Spleen (tissue), 11 donors: ENCODE measurements around the gene ADGRG4. TPM values are rescaled to one million over a fixed set of nuclear protein-coding genes. Genes with fewer than 3 reads are reported as not detected.

Experiments used
- DNase-seq: peaks from one replicate; pipeline ENCODE4 v3.0.0-alpha.2; 2020
- H3K27ac ChIP-seq, 8 donors: fragments of 200-600 bp; sonication (generic) in 7 of 8; 1 replicate in 4 of 8; 2 replicates in 4 of 8; pipeline versions ENCODE4 v1.5.0 to v1.8.0; 2016 to 2021; ENCODE audit warnings: inconsistent platforms in 4 of 8, mild to moderate bottlenecking in 4 of 8, moderate library complexity in 1 of 8
- H3K27me3 ChIP-seq, 7 donors: fragments of 200-600 bp; sonication (generic) in 6 of 7; replicated peaks in 1 of 7; 1 replicate in 4 of 7; 2 replicates in 3 of 7; pipeline versions ENCODE4 v1.5.0 to v1.8.0; 2016 to 2021; ENCODE audit warnings: inconsistent platforms in 3 of 7, mild to moderate bottlenecking in 1 of 7
- H3K36me3 ChIP-seq, 6 donors: fragments of 200-600 bp; sonication (generic) in 5 of 6; 1 replicate in 4 of 6; 2 replicates in 2 of 6; pipeline versions ENCODE4 v1.5.0 to v1.8.0; 2016 to 2021; ENCODE audit warnings: inconsistent platforms in 2 of 6
- H3K4me1 ChIP-seq, 6 donors: fragments of 200-600 bp; sonication (generic) in 5 of 6; 1 replicate in 3 of 6; 2 replicates in 3 of 6; pipeline versions ENCODE4 v1.5.0 to v1.8.0; 2016 to 2021; ENCODE audit warnings: inconsistent platforms in 3 of 6
- H3K4me3 ChIP-seq, 8 donors: fragments of 200-600 bp; sonication (generic) in 7 of 8; 1 replicate in 4 of 8; 2 replicates in 4 of 8; pipeline versions ENCODE4 v1.5.0 to v1.8.0; 2016 to 2021; ENCODE audit warnings: inconsistent platforms in 4 of 8, mild to moderate bottlenecking in 4 of 8, moderate library complexity in 2 of 8
- H3K9me3 ChIP-seq, 8 donors: fragments of 200-600 bp; sonication (generic) in 7 of 8; 1 replicate in 4 of 8; 2 replicates in 4 of 8; pipeline versions ENCODE4 v1.5.0 to v1.8.0; 2016 to 2021; ENCODE audit warnings: inconsistent platforms in 4 of 8
- CTCF ChIP-seq, 11 experiments: fragments of 200-600 bp in 7 of 11; fragments of 450-650 bp in 4 of 11; sonication (generic) in 4 of 11; IDR thresholded peaks in 8 of 11; conservative IDR thresholded peaks in 3 of 11; 1 replicate in 7 of 11; 2 replicates in 4 of 11; pipeline versions ENCODE4 v1.4.0 to v1.8.0; 2016 to 2021; ENCODE audit warnings: antibody characterized with exemption in 11 of 11, inconsistent platforms in 4 of 11, mild to moderate bottlenecking in 1 of 11
- POLR2A ChIP-seq, 3 donors: fragments of 450-650 bp; IDR thresholded peaks; one replicate each; pipeline ENCODE4 v1.5.1; 2017; ENCODE audit warnings: antibody characterized with exemption in 3 of 3, mild to moderate bottlenecking in 1 of 3
- POLR2AphosphoS5 ChIP-seq, 3 donors: sonication (generic); formaldehyde crosslinking; IDR thresholded peaks; one replicate each; pipeline ENCODE4 v1.5.1; 2017; ENCODE audit warnings: antibody characterized with exemption in 3 of 3
- WGBS, 5 donors: extraction: QIAGEN DNeasy Blood & Tissue Kit in 3 of 5; methylation state at CpG; one replicate each; pipeline versions ENCODE4 v1.1.5 to v1.1.7; 2013 to 2018; 5-methylcytosine and 5-hydroxymethylcytosine counted together
- intact Hi-C: fragments of 100-400 bp; cut with DNase I; formaldehyde crosslinking; loops from one replicate; pipeline ENCODE4 v1.15.0; 2023; ENCODE audit warnings: low total_unique reads
- polyA plus RNA-seq, 3 donors: library from polyadenylated mRNA; stranded (reverse); fragments of 200-250 nt; gene quantifications; one replicate each; pipeline ENCODE4 v1.2.1, GENCODE V29; 2013
- total RNA-seq, 7 donors: library from RNA; depleted of rRNA in 3 of 7; stranded (reverse); fragments of >200 nt in 3 of 7; fragmentation: NEBNext Ultra II Directional in 4 of 7; extraction: Animal tissue kit (Norgen Biotek cat#: 25700) in 4 of 7; gene quantifications; one replicate each; pipeline versions ENCODE4 v1.1.0 to v1.2.1, GENCODE V29; 2016 to 2021
- donor health status: healthy with polysubstance abuse.
- donor health status: DM: no; HTN: no; CAD: no; lungs with moderate emphysema.
- donor health status: DM: no; HTN: no; CAD: no.
- donor health status: Bipolar disorder and iron deficiency.
- donor health status: healthy.
- donor health status: DM: no; HTN: no; CAD: no.
- donor health status: DM: yes; HTN: yes; CAD: no.

The ADGRG4 gene
- total and polyA plus RNA-seq, 10 donors, result under 0.01 to 0.09 (median 0.03) TPM; not detected in 5

- intact Hi-C loops, result no loop called here
- TF ChIP-seq CTCF (IDR thresholded peaks at IDR 0.05 in 8 of 11, conservative IDR thresholded peaks at IDR 0.05 in 3 of 11), result no peak
- no peaks in the 10 kb centered on the region for H3K36me3 ChIP-seq
- no peaks in the 10 kb centered on the region for H3K9me3 ChIP-seq
- WGBS, 5 donors, result 43 to 70% (median 57%) methylated on average over 3 of the region's 3 CpGs
- H3K27ac ChIP-seq, result no peak overlapping the region
- no peak overlapping the region for H3K4me3 ChIP-seq
- no peaks in the 10 kb centered on the region for H3K4me1 ChIP-seq
- DNase-seq, result no peak
- H3K27me3 ChIP-seq, result no peaks in the 10 kb centered on the region
These were observed 94.5 kb downstream of the ADGRG4 start for GRCh38 chrX:136395271-136395670.

GRCh38 chrX:136397001-136397400 is 96.2 kb downstream of the ADGRG4 start:
- TF ChIP-seq CTCF (IDR thresholded peaks at IDR 0.05 in 8 of 11, conservative IDR thresholded peaks at IDR 0.05 in 3 of 11) (no peak), POLR2AphosphoS5 (IDR thresholded peaks at IDR 0.05) (no peak), POLR2A (IDR thresholded peaks at IDR 0.05) (no peak)
- WGBS, 5 donors, result 53 to 86% (median 74%) methylated on average over 4 of the region's 4 CpGs
- Histone ChIP-seq H3K27ac (no peak overlapping the region), H3K27me3 (no peaks in the 10 kb centered on the region), H3K4me3 (no peak overlapping the region), H3K36me3 (no peaks in the 10 kb centered on the region), H3K4me1 (no peaks in the 10 kb centered on the region), H3K9me3 (no peaks in the 10 kb centered on the region)
- DNase-seq, result no peak
- intact Hi-C loops, result no loop called here

GRCh38 chrX:136405126-136405525 is 104.4 kb downstream of the ADGRG4 start:
- no peak overlapping the region for H3K4me3 ChIP-seq
- H3K27me3 ChIP-seq, result no peaks in the 10 kb centered on the region
- H3K27ac ChIP-seq, result no peak overlapping the region
- TF ChIP-seq POLR2A (IDR thresholded peaks at IDR 0.05), result no peak
- no peak for TF ChIP-seq POLR2AphosphoS5 (IDR thresholded peaks at IDR 0.05)
- no peak for TF ChIP-seq CTCF (IDR thresholded peaks at IDR 0.05 in 8 of 11, conservative IDR thresholded peaks at IDR 0.05 in 3 of 11)
- H3K9me3 ChIP-seq, result no peaks in the 10 kb centered on the region
- DNase-seq, result no peak
- intact Hi-C loops, result no loop called here
- WGBS, 5 donors, result 63 to 89% (median 83%) methylated on average over 8 of the region's 8 CpGs
- no peaks in the 10 kb centered on the region for H3K36me3 ChIP-seq
- H3K4me1 ChIP-seq, result no peaks in the 10 kb centered on the region

GRCh38 chrX:136417806-136418205 is 117.0 kb downstream of the ADGRG4 start:
- H3K4me1 ChIP-seq, result no peaks in the 10 kb centered on the region
- WGBS, 5 donors, result 60 to 97% (median 79%) methylated on average over 2 of the region's 2 CpGs
- intact Hi-C loops, result no loop called here
- H3K9me3 ChIP-seq, result no peaks in the 10 kb centered on the region
- no peak for DNase-seq
- peaks cover 0 to 6% (median 0%) of the 10 kb centered on the region in 7 donors for H3K27me3 ChIP-seq
- no peaks in the 10 kb centered on the region for H3K36me3 ChIP-seq
- no peak overlapping the region for H3K27ac ChIP-seq
- H3K4me3 ChIP-seq, result no peak overlapping the region
- TF ChIP-seq CTCF (IDR thresholded peaks at IDR 0.05 in 8 of 11, conservative IDR thresholded peaks at IDR 0.05 in 3 of 11), result no peak
- TF ChIP-seq POLR2A (IDR thresholded peaks at IDR 0.05), result no peak
- no peak for TF ChIP-seq POLR2AphosphoS5 (IDR thresholded peaks at IDR 0.05)
